Measurements from ENCODE around the gene DCHS1. TPM values are rescaled to one million over a fixed set of nuclear protein-coding genes. Genes with fewer than 3 reads are reported as not detected.

Gene DCHS1
- total RNA-seq, 4 donors from 2014 or later: 5.5 to 17.7 (median 14.0) TPM

DNA sequence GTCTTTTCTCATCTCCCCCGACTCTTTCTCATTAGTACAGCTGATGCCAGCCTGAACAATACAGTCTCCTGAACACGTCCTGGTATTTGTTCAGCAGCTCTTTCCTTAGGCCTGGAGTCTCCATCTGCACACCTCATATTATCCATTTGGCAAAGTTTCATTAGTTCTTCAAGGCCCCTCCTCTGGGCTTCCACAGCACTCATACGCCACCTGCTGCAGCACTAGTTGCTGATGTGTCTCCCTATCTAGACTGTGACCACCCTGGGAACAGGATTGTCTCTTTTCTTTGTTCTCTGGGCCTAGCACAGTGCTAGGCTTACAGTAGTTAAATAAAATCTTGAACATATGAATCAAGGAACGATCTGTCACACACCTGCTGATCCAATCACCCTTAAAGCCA is 17.2 kb downstream of the DCHS1 start:
- H3K9me3 ChIP-seq: no peaks in the 10 kb centered on the region
- in situ Hi-C loops (cut with MboI; ENCODE audit: low pct_ligation_motif_present in 1 of 4, low pct_unique_long_range_greater_than_20kb in 1 of 4, low sequenced_read_pairs in 3 of 4) (no loop called here), intact Hi-C loops (cut with DNase I; ENCODE audit: low total_unique reads) (no loop called here)
- TF ChIP-seq POLR2A (IDR thresholded peaks at IDR 0.05) (no peak), POLR2AphosphoS5 (IDR thresholded peaks at IDR 0.05) (no peak), EP300 (IDR thresholded peaks at IDR 0.05; ENCODE audit: low read depth) (no peak)
- TF ChIP-seq, protein P1, sequence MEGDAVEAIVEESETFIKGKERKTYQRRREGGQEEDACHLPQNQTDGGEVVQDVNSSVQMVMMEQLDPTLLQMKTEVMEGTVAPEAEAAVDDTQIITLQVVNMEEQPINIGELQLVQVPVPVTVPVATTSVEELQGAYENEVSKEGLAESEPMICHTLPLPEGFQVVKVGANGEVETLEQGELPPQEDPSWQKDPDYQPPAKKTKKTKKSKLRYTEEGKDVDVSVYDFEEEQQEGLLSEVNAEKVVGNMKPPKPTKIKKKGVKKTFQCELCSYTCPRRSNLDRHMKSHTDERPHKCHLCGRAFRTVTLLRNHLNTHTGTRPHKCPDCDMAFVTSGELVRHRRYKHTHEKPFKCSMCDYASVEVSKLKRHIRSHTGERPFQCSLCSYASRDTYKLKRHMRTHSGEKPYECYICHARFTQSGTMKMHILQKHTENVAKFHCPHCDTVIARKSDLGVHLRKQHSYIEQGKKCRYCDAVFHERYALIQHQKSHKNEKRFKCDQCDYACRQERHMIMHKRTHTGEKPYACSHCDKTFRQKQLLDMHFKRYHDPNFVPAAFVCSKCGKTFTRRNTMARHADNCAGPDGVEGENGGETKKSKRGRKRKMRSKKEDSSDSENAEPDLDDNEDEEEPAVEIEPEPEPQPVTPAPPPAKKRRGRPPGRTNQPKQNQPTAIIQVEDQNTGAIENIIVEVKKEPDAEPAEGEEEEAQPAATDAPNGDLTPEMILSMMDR (IDR thresholded peaks at IDR 0.05): no peak
- no peaks in the 10 kb centered on the region for H3K36me3 ChIP-seq
- H3K27ac ChIP-seq: peak overlapping the region; percentile 4 to 85 (median 49)
- H3K4me1 ChIP-seq: peaks cover 14 to 48% (median 22%) of the 10 kb centered on the region in 4 donors
- no peak for DNase-seq
- WGBS, 2 donors (ENCODE audit: low coverage in 1 of 2): 66 to 71% methylated on average over 3 to 4 of the region's 4 CpGs
- no peaks in the 10 kb centered on the region for H3K27me3 ChIP-seq
- no peak overlapping the region for H3K4me3 ChIP-seq

DNA sequence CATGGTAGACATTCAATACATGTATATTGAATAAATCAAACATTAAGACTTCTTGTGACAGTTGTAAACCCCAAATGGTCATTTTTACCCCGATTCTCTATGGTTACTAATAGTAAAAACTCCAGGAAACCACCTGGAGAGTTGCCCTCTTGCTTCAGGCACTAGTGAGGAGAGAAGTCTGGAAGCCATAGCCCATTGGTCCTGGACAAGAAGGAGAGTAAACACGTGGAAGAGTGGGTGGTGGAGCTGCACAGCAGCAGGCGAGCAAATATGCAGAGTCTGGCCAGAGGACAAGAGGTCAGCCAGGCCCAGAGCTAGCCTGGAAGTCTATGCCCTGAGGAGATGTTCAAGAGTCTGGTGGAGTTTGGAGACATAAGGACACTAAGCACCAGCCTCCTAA is 17.7 kb downstream of the DCHS1 start:
- no peak for DNase-seq
- peak overlapping the region; percentile 4 to 85 (median 49) for H3K27ac ChIP-seq
- no peak overlapping the region for H3K4me3 ChIP-seq
- TF ChIP-seq EP300 (IDR thresholded peaks at IDR 0.05; ENCODE audit: low read depth) (no peak), POLR2A (IDR thresholded peaks at IDR 0.05) (no peak), POLR2AphosphoS5 (IDR thresholded peaks at IDR 0.05) (no peak)
- TF ChIP-seq, protein P1 (IDR thresholded peaks at IDR 0.05): no peak
- no peaks in the 10 kb centered on the region for H3K27me3 ChIP-seq
- in situ Hi-C loops (cut with MboI; ENCODE audit: low pct_ligation_motif_present in 1 of 4, low pct_unique_long_range_greater_than_20kb in 1 of 4, low sequenced_read_pairs in 3 of 4) (no loop called here), intact Hi-C loops (cut with DNase I; ENCODE audit: low total_unique reads) (no loop called here)
- H3K4me1 ChIP-seq: peaks cover 14 to 48% (median 22%) of the 10 kb centered on the region in 4 donors
- 40% methylated on average over 1 to 3 of the region's 3 CpGs for WGBS, 2 donors (ENCODE audit: low coverage in 1 of 2)
- H3K36me3 ChIP-seq: no peaks in the 10 kb centered on the region
- H3K9me3 ChIP-seq: no peaks in the 10 kb centered on the region

DNA sequence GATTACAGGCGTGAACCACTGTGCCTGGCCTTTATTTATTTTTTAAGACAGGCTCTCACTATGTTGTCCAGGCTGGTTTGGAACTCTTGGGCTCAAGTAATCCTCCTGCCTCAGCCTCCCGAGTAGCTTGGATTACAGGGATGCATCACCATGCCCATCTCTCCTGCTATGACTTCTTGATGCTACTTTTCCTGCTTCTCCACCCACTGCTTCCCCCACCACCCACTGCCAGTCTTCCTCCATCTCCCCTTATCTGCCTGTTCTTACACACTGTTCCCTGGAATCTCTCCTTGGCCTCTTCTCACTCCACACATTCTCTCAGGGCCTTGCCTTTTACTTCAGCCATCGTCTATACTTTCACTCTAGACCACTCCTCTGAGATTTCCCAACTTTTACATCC is 19.1 kb downstream of the DCHS1 start:
- no peak for TF ChIP-seq POLR2AphosphoS5 (IDR thresholded peaks at IDR 0.05)
- WGBS, 2 donors (ENCODE audit: low coverage in 1 of 2): 78 to 84% methylated on average over 2 to 3 of the region's 3 CpGs
- intact Hi-C loops (cut with DNase I; ENCODE audit: low total_unique reads) (no loop called here), in situ Hi-C loops (cut with MboI; ENCODE audit: low pct_ligation_motif_present in 1 of 4, low pct_unique_long_range_greater_than_20kb in 1 of 4, low sequenced_read_pairs in 3 of 4) (no loop called here)
- Histone ChIP-seq H3K27ac (peak overlapping the region; percentile 67 to 85 (median 73)), H3K9me3 (no peaks in the 10 kb centered on the region), H3K4me1 (peaks cover 14 to 48% (median 22%) of the 10 kb centered on the region in 4 donors), H3K36me3 (no peaks in the 10 kb centered on the region), H3K4me3 (no peak overlapping the region), H3K27me3 (no peaks in the 10 kb centered on the region)
- no peak for DNase-seq

DNA sequence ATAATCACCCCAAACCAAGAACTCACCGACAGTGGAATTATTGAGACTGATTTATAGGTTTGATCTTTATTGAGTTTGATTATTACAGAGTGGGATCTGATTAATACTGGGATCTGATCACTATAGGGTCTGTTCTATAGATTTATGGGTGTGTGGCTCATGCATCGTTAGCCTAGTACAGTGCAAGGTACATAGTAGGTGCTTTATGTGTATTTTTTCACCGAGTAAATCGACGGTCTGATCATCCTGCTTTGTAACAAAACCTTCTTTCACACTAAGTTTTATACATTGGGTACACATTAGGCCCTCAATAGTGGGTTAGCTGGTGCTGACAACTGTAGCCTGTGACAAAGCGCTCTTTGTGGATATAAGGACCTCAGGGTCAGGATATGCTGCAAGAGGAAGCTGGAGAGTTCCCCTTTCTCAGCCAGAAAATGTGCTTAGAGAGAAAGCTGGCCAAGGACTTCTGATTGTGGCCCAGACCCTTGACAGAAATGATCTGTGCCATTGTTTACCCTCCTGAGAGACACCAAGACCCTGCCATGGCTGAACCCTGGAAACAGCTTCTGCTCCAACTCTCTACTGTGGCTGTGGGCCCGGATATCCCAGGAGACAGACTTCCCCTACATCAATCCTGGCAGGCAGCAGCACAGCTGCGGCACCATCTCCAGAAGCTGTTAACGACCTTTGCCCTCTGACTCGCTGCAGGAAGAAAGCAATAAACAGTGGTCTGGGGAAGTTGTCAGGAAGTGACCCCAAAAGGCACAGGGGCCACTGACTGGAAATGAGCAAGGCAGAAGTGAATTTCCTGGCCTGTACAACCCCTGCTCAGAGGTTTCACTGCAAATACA is 20.3 kb downstream of the DCHS1 start:
- peaks cover 14 to 48% (median 22%) of the 10 kb centered on the region in 4 donors for H3K4me1 ChIP-seq
- H3K9me3 ChIP-seq: no peaks in the 10 kb centered on the region
- intact Hi-C loops (cut with DNase I; ENCODE audit: low total_unique reads) (no loop called here), in situ Hi-C loops (cut with MboI; ENCODE audit: low pct_ligation_motif_present in 1 of 4, low pct_unique_long_range_greater_than_20kb in 1 of 4, low sequenced_read_pairs in 3 of 4) (no loop called here)
- no peak overlapping the region for H3K4me3 ChIP-seq
- 44 to 80% methylated on average over 2 to 10 of the region's 10 CpGs for WGBS, 2 donors (ENCODE audit: low coverage in 1 of 2)
- H3K36me3 ChIP-seq: no peaks in the 10 kb centered on the region
- peak; percentile 49 for DNase-seq
- H3K27me3 ChIP-seq: no peaks in the 10 kb centered on the region
- TF ChIP-seq, protein P1 (IDR thresholded peaks at IDR 0.05): no peak
- TF ChIP-seq POLR2AphosphoS5 (IDR thresholded peaks at IDR 0.05): peak in 2 of 3 donors; percentile 43 to 44
- TF ChIP-seq POLR2A (IDR thresholded peaks at IDR 0.05): no peak
- TF ChIP-seq EP300 (IDR thresholded peaks at IDR 0.05; ENCODE audit: low read depth): peak; percentile 39
- peak overlapping the region; percentile 67 to 85 (median 73) for H3K27ac ChIP-seq
